ENCODE measurements around the gene HARBI1.

GRCh38 chr11:46600194-46600960 lies 16.6 kb downstream of the HARBI1 start:
- TF ChIP-seq, protein P1, sequence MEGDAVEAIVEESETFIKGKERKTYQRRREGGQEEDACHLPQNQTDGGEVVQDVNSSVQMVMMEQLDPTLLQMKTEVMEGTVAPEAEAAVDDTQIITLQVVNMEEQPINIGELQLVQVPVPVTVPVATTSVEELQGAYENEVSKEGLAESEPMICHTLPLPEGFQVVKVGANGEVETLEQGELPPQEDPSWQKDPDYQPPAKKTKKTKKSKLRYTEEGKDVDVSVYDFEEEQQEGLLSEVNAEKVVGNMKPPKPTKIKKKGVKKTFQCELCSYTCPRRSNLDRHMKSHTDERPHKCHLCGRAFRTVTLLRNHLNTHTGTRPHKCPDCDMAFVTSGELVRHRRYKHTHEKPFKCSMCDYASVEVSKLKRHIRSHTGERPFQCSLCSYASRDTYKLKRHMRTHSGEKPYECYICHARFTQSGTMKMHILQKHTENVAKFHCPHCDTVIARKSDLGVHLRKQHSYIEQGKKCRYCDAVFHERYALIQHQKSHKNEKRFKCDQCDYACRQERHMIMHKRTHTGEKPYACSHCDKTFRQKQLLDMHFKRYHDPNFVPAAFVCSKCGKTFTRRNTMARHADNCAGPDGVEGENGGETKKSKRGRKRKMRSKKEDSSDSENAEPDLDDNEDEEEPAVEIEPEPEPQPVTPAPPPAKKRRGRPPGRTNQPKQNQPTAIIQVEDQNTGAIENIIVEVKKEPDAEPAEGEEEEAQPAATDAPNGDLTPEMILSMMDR (IDR thresholded peaks at IDR 0.05; ENCODE audit: low read depth, low read length) = no peak
- no peak for TF ChIP-seq EZH2phosphoT487 (IDR thresholded peaks at IDR 0.05; ENCODE audit: low read depth)
